Loucy (cell line): ENCODE measurements around the gene PCSK4.

ENCODE experiments used
- H2AFZ ChIP-seq: fragments of 200-600 bp; sonication (generic); 2 replicates; pipeline ENCODE4 v1.6.0; 2016; ENCODE audit warnings: antibody characterized with exemption, mild to moderate bottlenecking, low read length, moderate library complexity
- H3F3A ChIP-seq: fragments of 200-600 bp; 2 replicates; pipeline ENCODE4 v1.6.0; 2016; ENCODE audit warnings: antibody characterized with exemption, low read depth, mild to moderate bottlenecking
- H3K27me3 ChIP-seq: fragments of 200-600 bp; sonication (generic); 2 replicates; pipeline ENCODE4 v1.6.1; 2014; ENCODE audit warnings: low read length, mild to moderate bottlenecking; ENCODE audit not compliant: insufficient read depth, poor library complexity, severe bottlenecking
- H3K36me3 ChIP-seq: fragments of 200-600 bp; sonication (generic); 2 replicates; pipeline ENCODE4 v1.6.1; 2016; ENCODE audit warnings: low read length; ENCODE audit not compliant: insufficient read depth
- H3K4me1 ChIP-seq: fragments of 200-600 bp; sonication (generic); 2 replicates; pipeline ENCODE4 v1.5.1; 2014; ENCODE audit warnings: low read length, mild to moderate bottlenecking; ENCODE audit not compliant: insufficient read depth, poor library complexity, severe bottlenecking
- H3K4me2 ChIP-seq: fragments of 200-600 bp; sonication (generic); 2 replicates; pipeline ENCODE4 v1.6.0; 2014; ENCODE audit warnings: antibody characterized with exemption, low read length, low read depth, mild to moderate bottlenecking; ENCODE audit not compliant: poor library complexity, severe bottlenecking
- H3K4me3 ChIP-seq: fragments of 200-600 bp; sonication (generic); 2 replicates; pipeline ENCODE4 v1.5.1; 2014; ENCODE audit warnings: low read length, mild to moderate bottlenecking, mixed read lengths; ENCODE audit not compliant: poor library complexity, severe bottlenecking
- H3K79me2 ChIP-seq: fragments of 200-600 bp; sonication (generic); 2 replicates; pipeline ENCODE4 v1.6.1; 2014; ENCODE audit warnings: low read length; ENCODE audit not compliant: insufficient read depth
- H3K9ac ChIP-seq: fragments of 200-600 bp; sonication (generic); 2 replicates; pipeline ENCODE4 v1.6.0; 2014; ENCODE audit warnings: mild to moderate bottlenecking, low read depth, low read length, moderate library complexity; ENCODE audit not compliant: poor library complexity, severe bottlenecking
- H3K9me2 ChIP-seq: fragments of 200-600 bp; sonication (generic); replicated peaks from 2 replicates; pipeline ENCODE4 v1.6.1; 2016; ENCODE audit warnings: low read depth, low read length, mixed read lengths
- H3K9me3 ChIP-seq: fragments of 200-600 bp; sonication (generic); 2 replicates; pipeline ENCODE4 v1.6.1; 2014; ENCODE audit warnings: mild to moderate bottlenecking, antibody characterized with exemption, low read length, low read depth; ENCODE audit not compliant: insufficient read depth
- H4K20me1 ChIP-seq: fragments of 200-600 bp; sonication (generic); 2 replicates; pipeline ENCODE4 v1.6.0; 2014; ENCODE audit warnings: antibody characterized with exemption, low read length, mild to moderate bottlenecking; ENCODE audit not compliant: insufficient read depth, poor library complexity, severe bottlenecking
- CTCF ChIP-seq: fragments of 200-600 bp; sonication (generic); conservative IDR thresholded peaks from 2 replicates; pipeline ENCODE4 v1.5.1; 2014; ENCODE audit warnings: mild to moderate bottlenecking, antibody characterized with exemption, low read length
- EZH2phosphoT487 ChIP-seq: fragments of 200-600 bp; IDR thresholded peaks from 2 replicates; pipeline ENCODE4 v1.6.1; 2018; ENCODE audit warnings: antibody characterized with exemption, mild to moderate bottlenecking, moderate library complexity, borderline replicate concordance

The PCSK4 gene

GRCh38 chr19:1523412-1524286 is 33.5 kb upstream of the PCSK4 start, which contains the start of gene PLK5:
TSS of gene PLK5 (plus strand) at chr19:1524077. CDS start at chr19:1526997, 2,920 bp downstream.
- Histone ChIP-seq H3K9me2 (no peaks in the 10 kb centered on the region), H3F3A (no peaks in the 10 kb centered on the region), H3K79me2 (no peaks in the 10 kb centered on the region), H3K27me3 (no peaks in the 10 kb centered on the region), H3K4me1 (no peaks in the 10 kb centered on the region), H3K4me3 (no peak within 1 kb of the TSS), H3K9me3 (no peaks in the 10 kb centered on the region), H3K9ac (no peak within 1 kb of the TSS), H3K36me3 (no peaks in the 10 kb centered on the region), H3K4me2 (no peak within 1 kb of the TSS), H4K20me1 (no peaks in the 10 kb centered on the region), H2AFZ (no peak within 1 kb of the TSS)
- no peak for TF ChIP-seq EZH2phosphoT487
- no peak for TF ChIP-seq CTCF

GRCh38 chr19:1522838-1523237 is 32.7 kb upstream of the PCSK4 start:
- Histone ChIP-seq H2AFZ (no peak overlapping the region), H3K79me2 (no peaks in the 10 kb centered on the region)
- TF ChIP-seq CTCF (no peak), EZH2phosphoT487 (no peak)

GRCh38 chr19:1522061-1522460 is 31.9 kb upstream of the PCSK4 start:
- Histone ChIP-seq H4K20me1 (no peaks in the 10 kb centered on the region), H3K79me2 (no peaks in the 10 kb centered on the region), H3K9ac (no peak overlapping the region), H3K9me2 (no peaks in the 10 kb centered on the region), H3K9me3 (no peaks in the 10 kb centered on the region), H3K36me3 (no peaks in the 10 kb centered on the region), H3K4me1 (no peaks in the 10 kb centered on the region), H3K4me2 (no peak overlapping the region), H3F3A (no peaks in the 10 kb centered on the region), H2AFZ (no peak overlapping the region), H3K4me3 (no peak overlapping the region), H3K27me3 (no peaks in the 10 kb centered on the region)
- TF ChIP-seq CTCF (no peak), EZH2phosphoT487 (no peak)

More at GRCh38 chr19:1522838-1523237, 32.7 kb upstream of the PCSK4 start:
- H3K9ac ChIP-seq, result no peak overlapping the region
- no peaks in the 10 kb centered on the region for H3K36me3 ChIP-seq
- no peaks in the 10 kb centered on the region for H3K27me3 ChIP-seq
- no peaks in the 10 kb centered on the region for H3F3A ChIP-seq
- H3K9me2 ChIP-seq, result no peaks in the 10 kb centered on the region
- no peaks in the 10 kb centered on the region for H3K9me3 ChIP-seq
- no peaks in the 10 kb centered on the region for H4K20me1 ChIP-seq
- H3K4me3 ChIP-seq, result no peak overlapping the region
- H3K4me2 ChIP-seq, result no peak overlapping the region
- H3K4me1 ChIP-seq, result no peaks in the 10 kb centered on the region
